Hindlimb muscle (tissue), 1 donor: ENCODE data around the gene MR1. TPM values are rescaled to one million over a fixed set of nuclear protein-coding genes. Genes with fewer than 3 reads are reported as not detected.
"Not testable (repeated sequence)": the region's sequence is repeated elsewhere in the genome, so short reads cannot be mapped to it uniquely, and the experiment has no call there.

Experiments used
- DNase-seq: peaks from one replicate; pipeline ENCODE4 v3.0.0-alpha.2; 2013
- polyA plus RNA-seq: library from polyadenylated mRNA; unstranded; fragments of 120-200 nt; gene quantifications from one replicate; pipeline ENCODE4 v1.2.1, GENCODE V29; 2013; ENCODE audit not compliant: insufficient read length

Gene MR1
- polyA plus RNA-seq, 1 donor: 3.3 TPM

GRCh38 chr1:181032535-181032934 lies 1.2 kb upstream of the MR1 start:
- no peak for DNase-seq

GRCh38 chr1:181033128-181033798 lies 520 bp upstream of the MR1 start:
- DNase-seq: peak; percentile 34

- not testable (repeated sequence) for DNase-seq
Observed at GRCh38 chr1:181035210-181035609, 1.4 kb downstream of the MR1 start.

DNA sequence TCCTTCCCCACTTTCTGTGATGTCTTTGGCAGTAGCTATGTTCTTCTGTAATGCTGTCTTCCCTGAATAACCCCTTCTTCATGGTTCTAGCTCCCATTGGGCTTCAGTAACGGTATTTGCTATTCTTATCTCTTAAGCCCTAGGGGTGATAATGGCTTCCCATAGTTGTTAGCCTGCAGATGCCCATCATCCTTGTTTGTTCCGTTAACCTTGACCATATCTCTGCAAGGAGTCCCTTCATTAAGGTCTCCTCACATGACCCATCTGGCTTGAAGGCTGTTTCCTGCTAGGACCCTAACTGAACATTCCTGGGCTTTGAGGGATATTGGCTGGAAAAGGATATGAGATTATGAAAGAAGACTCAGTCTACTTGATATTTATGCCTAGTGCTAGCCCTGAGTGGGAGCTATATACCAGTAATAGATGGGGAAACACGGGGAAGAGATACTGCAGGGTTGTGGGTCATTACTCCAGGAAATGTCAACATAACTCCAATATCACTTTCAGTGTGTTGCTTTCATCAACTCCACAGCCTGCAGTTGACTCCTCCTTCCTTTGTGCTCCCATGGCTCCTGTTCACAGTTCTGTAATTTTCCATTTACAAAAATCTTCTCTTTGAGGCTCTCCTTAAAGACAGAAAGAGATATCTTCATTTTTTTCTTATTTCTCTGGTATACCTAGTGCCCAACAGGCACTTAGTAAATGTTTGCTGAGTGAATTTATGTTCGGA lies 2.5 kb downstream of the MR1 start:
- DNase-seq: no peak

DNA sequence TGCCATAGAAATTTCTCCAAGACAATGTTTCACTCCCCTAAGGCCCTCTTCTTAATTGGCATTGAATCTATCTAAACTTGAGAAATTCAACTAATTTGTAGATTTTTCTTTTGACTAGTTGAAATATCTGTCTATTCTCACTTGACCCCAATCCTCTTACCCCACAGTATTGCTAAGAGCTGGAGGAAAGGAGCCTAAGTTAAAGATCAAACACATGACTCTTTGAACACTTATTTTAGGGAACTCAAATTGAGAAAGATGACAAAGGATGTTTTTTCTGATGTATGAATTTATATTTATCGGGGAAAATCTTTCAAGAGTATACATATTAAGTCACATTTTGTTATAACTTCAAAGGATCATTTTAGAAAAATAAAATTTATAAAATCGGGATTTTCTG lies 3.6 kb downstream of the MR1 start:
- DNase-seq: no peak

DNA sequence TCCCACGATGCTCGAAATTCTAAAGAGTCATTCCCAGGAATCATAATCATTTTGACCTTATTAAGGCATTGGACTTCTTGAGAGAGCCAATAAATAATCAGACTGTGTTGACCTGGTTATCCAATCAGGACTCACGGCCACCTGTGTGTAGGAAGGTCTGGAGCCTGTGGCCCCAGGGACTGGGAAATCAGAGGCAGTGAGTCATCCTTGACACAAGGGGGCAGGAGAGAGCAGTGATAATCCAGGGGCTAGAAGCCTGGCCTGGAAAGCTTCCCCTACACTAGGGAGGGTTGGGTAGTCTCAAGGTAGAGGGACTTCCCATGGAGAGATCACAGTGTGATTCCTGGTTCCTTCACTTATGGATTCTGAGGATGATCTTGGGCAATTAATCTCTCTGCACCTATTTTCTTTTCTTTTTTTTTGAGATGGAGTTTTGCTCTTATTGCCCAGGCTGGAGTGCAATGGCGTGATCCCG lies 4.7 kb downstream of the MR1 start:
- no peak for DNase-seq

DNA sequence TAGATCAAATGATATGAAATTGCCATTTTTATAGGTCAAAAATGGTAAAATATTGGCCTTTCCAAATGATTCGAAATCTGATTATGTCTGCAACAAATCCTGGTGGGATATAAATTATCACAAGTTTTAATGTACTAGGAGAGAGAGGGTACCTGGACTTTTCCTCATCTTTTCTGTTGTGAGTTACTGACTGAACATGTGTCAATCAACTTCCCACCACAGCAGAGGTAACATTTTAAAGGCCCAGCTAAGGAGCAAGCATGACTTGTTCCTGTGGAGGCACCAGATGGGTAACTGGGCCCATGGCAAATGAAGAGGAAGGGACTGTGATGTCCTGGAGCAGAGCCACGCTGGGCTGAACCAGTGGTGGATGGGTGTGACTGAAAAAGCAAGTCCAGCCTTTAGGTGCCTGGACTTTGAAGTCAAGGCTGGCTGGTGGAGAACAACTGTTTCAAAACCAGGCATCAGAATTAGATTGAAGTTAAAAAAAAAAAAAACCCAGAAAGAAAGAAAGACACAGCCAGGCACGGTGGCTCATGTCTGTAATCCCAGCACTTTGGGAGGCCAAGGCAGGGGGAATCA lies 6.6 kb downstream of the MR1 start:
- no peak for DNase-seq

DNA sequence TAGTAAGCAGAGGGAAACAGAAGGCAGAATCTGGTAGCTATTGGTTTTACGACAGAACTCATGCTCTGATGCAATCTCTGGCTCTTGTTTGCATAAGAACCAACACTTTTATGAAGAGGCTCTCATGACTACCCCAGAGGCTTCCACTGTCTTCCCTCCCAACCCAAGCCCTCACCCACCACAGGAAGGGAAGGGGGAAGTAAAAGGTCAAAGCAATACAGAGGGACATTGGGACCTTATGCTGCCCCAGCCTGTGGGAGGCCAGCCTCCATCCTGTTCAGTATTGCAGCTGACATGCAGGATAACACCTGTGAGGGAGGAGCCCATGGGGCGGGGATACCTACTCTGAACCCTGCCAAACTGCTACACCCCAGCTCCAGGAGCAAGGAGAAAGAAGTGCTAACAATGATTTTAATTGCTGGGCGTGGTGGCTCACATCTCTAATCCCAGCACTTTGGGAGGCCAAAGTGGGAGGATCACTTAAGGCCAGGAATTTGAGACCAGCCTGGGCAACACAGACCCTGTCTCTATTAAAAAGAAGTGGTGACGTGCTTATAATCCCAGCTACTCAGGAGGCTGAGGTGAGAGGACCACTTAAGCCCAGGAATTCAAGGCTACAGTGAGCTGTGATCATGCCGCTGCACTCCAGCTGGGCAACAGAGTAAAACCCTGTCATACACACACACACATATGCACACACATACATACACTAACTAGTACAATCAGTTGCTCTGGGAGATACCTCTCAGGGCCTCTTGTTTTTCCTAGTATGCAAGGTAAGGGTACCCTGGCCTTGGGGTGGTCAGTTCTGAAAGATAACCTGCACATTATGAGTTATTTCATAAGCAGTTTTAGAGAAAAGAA lies 9.5 kb downstream of the MR1 start:
- DNase-seq: no peak

- DNase-seq: no peak
Observed at GRCh38 chr1:181044449-181044966, 10.7 kb downstream of the MR1 start.

DNA sequence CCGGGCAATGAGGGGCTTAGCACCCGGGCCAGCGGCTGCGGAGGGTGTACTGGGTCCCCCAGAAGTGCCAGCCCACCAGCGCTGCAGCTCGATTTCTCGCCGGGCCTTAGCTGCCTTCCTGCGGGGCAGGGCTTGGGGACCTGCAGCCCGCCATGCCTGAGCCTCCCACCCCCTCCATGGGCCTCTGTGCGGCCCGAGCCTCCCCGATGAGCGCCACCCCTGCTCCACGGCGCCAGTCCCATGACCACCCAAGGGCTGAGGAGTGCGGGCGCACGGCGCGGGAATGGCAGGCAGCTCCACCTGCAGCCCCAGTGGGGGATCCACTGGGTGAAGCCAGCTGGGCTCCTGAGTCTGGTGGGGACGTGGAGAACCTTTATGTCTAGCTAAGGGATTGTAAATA lies 12.2 kb downstream of the MR1 start:
- not testable (repeated sequence) for DNase-seq

DNA sequence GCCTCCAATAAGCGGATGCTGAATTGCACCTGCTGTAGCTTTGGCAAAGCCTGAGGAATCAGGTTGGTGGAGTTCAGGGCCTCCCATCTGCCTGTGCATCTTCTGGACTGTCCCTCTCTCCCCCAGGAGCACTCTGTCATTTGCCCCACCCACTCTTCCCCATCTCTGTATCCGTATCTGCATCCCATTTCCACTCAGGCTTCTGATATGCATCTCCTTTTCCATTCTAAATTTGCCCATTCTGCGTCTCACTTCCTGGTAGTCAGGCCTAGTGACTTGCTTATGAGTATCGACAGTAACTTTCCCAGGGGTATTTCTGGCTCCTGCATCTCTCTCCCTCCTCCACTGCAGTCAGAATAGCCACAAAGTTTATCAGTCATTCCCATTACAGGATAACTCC lies 15.6 kb downstream of the MR1 start:
- no peak for DNase-seq

GRCh38 chr1:181050922-181051321 lies 17.1 kb downstream of the MR1 start:
- DNase-seq: no peak

GRCh38 chr1:181056560-181056959 lies 22.8 kb downstream of the MR1 start:
- DNase-seq: no peak

DNA sequence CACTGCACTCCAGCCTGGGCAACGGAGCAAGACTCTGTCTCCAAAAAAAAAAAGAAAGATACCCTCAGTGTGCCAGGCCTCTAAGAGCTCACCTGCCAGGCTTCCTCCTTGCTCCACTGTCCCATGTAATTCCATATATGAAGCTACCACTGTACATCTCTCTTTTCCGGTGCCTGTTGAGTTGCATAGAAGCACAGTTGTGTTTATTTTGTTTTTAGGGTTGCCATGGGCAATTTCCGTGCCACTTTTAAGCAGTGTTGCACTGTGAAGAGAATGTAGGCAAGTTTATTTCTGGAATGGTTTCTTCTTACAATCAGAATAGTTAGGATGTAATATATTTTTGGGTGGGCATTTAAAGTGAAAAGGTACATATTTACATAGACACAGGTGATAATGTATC lies 23.3 kb downstream of the MR1 start:
- DNase-seq: no peak

GRCh38 chr1:181059435-181059834 lies 25.7 kb downstream of the MR1 start:
- DNase-seq: no peak

DNA sequence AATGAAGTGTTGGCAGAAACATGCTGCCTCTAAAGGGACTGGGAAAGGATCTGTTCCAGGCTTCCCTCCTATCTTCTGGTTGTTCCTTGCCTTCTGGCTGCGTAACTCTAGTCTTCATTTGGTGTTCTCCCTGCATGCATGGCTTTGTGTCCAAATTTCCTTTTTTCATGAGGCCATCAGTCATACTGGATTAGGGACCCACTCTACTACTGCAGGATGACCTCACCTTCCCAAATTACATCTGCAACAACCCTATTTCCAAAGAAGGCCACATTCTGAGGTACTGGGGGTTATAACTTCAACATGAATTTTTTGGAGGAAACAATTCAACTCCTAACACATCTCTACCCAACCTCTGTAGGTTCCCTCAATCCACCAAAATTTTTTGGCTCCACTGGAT lies 26.3 kb downstream of the MR1 start:
- no peak for DNase-seq

GRCh38 chr1:181060947-181061346 lies 27.2 kb downstream of the MR1 start:
- not testable (repeated sequence) for DNase-seq

- no peak for DNase-seq
Observed at GRCh38 chr1:181061487-181061886, 27.7 kb downstream of the MR1 start.

GRCh38 chr1:181061891-181062835 lies 28.4 kb downstream of the MR1 start:
- DNase-seq: peak; percentile 24

GRCh38 chr1:181062836-181063428 lies 29.1 kb downstream of the MR1 start:
- DNase-seq: no peak

DNA sequence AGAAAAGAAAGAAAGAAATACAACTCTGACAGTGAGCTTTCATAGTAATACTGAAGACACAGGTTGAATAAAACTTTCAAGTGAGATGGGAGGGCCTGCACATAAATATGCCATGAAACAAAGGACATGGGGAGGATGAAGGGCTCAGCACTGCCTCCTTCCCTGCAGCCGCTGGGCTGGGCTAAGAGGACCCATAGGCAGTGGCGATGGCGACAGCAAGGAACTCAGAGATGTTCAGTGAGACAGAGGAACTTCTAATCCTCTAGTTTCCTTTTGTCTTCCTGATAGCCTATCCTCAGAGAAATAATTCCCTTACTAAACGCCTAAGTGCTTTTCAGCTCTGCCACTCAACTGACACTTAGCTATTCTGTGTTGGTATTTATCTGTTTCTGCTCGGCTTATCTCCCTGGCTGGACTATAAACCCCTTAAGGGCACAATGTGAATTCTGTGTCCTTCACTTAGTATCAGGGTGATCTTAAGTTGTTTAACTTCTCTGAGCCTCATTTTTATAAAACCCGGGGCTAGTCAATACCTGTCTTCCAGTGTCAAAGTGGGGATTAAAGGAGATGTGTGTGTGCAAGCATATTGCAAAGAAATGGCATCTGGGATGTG lies 30.3 kb downstream of the MR1 start:
- no peak for DNase-seq
